ENCODE data around the gene FTH1. TPM values are rescaled to one million over a fixed set of nuclear protein-coding genes. Genes with fewer than 3 reads are reported as not detected.

The FTH1 gene
- total and polyA plus RNA-seq, 2 of the 8 experiments (the other 6 are each of a cell fraction or from before 2014, with no cell fraction given): 1,153 to 1,461 TPM

DNA sequence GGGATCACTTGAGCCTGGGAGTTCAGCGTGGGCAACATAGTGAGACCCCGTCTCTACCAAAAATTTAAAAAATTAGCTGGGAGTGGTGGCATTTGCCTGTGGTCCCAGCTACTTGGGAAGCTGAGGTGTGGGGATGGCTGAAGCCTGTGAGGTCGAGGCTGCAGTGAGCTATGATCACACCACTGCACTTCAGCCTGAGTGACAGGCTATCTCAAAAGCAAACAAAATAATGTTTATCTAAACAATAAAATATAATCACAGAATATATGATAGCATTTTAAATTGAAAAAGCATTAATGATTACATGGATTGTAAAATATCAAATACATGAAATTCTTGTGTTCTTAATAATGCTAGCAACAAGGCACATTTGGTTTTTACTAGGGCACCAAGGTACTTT is 14.6 kb downstream of the FTH1 start (continued):
- TF ChIP-seq, protein P1, sequence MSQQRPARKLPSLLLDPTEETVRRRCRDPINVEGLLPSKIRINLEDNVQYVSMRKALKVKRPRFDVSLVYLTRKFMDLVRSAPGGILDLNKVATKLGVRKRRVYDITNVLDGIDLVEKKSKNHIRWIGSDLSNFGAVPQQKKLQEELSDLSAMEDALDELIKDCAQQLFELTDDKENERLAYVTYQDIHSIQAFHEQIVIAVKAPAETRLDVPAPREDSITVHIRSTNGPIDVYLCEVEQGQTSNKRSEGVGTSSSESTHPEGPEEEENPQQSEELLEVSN (IDR thresholded peaks at IDR 0.05): no peak
- no peak for TF ChIP-seq KDM1A (IDR thresholded peaks at IDR 0.05; ENCODE audit: borderline replicate concordance, low read length)
- TF ChIP-seq MAFK (IDR thresholded peaks at IDR 0.05; ENCODE audit: low read depth, low read length): no peak
- TF ChIP-seq ZNF274 (IDR thresholded peaks at IDR 0.05; ENCODE audit: borderline replicate concordance, extremely low read depth, low read length): no peak
- TF ChIP-seq, protein P2, sequence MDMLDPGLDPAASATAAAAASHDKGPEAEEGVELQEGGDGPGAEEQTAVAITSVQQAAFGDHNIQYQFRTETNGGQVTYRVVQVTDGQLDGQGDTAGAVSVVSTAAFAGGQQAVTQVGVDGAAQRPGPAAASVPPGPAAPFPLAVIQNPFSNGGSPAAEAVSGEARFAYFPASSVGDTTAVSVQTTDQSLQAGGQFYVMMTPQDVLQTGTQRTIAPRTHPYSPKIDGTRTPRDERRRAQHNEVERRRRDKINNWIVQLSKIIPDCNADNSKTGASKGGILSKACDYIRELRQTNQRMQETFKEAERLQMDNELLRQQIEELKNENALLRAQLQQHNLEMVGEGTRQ (IDR thresholded peaks at IDR 0.05; ENCODE audit: low read length): no peak

Measured in H1 (cell line).